Loucy (cell line): Measurements from ENCODE around the gene INSRR.

Experiments
- EZH2phosphoT487 ChIP-seq: fragments of 200-600 bp; IDR thresholded peaks from 2 replicates; pipeline ENCODE4 v1.6.1; 2018; ENCODE audit warnings: antibody characterized with exemption, mild to moderate bottlenecking, moderate library complexity, borderline replicate concordance
- TF ChIP-seq, protein P1 (sequence below): fragments of 200-600 bp; sonication (generic); conservative IDR thresholded peaks from 2 replicates; pipeline ENCODE4 v1.5.1; 2014; ENCODE audit warnings: mild to moderate bottlenecking, antibody characterized with exemption, low read length

GRCh38 chr1:156822680-156823079 lies 36.2 kb downstream of the INSRR start:
- TF ChIP-seq, protein P1, sequence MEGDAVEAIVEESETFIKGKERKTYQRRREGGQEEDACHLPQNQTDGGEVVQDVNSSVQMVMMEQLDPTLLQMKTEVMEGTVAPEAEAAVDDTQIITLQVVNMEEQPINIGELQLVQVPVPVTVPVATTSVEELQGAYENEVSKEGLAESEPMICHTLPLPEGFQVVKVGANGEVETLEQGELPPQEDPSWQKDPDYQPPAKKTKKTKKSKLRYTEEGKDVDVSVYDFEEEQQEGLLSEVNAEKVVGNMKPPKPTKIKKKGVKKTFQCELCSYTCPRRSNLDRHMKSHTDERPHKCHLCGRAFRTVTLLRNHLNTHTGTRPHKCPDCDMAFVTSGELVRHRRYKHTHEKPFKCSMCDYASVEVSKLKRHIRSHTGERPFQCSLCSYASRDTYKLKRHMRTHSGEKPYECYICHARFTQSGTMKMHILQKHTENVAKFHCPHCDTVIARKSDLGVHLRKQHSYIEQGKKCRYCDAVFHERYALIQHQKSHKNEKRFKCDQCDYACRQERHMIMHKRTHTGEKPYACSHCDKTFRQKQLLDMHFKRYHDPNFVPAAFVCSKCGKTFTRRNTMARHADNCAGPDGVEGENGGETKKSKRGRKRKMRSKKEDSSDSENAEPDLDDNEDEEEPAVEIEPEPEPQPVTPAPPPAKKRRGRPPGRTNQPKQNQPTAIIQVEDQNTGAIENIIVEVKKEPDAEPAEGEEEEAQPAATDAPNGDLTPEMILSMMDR: no peak
- TF ChIP-seq EZH2phosphoT487: no peak
